KOPT-K1 (cell line): ENCODE measurements around the gene PPARA.

ENCODE experiments used
- H3K27ac ChIP-seq: fragments of 200-600 bp; sonication (generic); 2 replicates; pipeline ENCODE4 v1.5.1; 2016; ENCODE audit warnings: antibody characterized with exemption, mild to moderate bottlenecking, low read depth, low read length; ENCODE audit not compliant: poor library complexity, severe bottlenecking
- H3K36me3 ChIP-seq: fragments of 200-600 bp; sonication (generic); 2 replicates; pipeline ENCODE4 v1.5.1; 2017; ENCODE audit warnings: antibody characterized with exemption, mild to moderate bottlenecking, low read length, moderate library complexity; ENCODE audit not compliant: insufficient read depth
- H3K9me3 ChIP-seq: fragments of 200-600 bp; sonication (generic); 2 replicates; pipeline ENCODE4 v1.5.1; 2017; ENCODE audit warnings: antibody characterized with exemption, low read length, mild to moderate bottlenecking; ENCODE audit not compliant: insufficient read depth, poor library complexity, severe bottlenecking

PPARA gene

GRCh38 chr22:46109474-46110003, 40.8 kb upstream of the PPARA start:
- Histone ChIP-seq H3K27ac (no peak overlapping the region), H3K36me3 (peaks cover 67% of the 10 kb centered on the region; the same call in 1 of the 2 replicates), H3K9me3 (no peaks in the 10 kb centered on the region)

GRCh38 chr22:46110215-46110614, 40.1 kb upstream of the PPARA start:
- H3K36me3 ChIP-seq = peaks cover 63% of the 10 kb centered on the region; the same call in 1 of the 2 replicates
- H3K27ac ChIP-seq = no peak overlapping the region
- no peaks in the 10 kb centered on the region for H3K9me3 ChIP-seq

GRCh38 chr22:46111645-46112306, 38.5 kb upstream of the PPARA start:
- H3K36me3 ChIP-seq = peaks cover 47% of the 10 kb centered on the region; the same call in 1 of the 2 replicates

GRCh38 chr22:46112405-46112804, 37.9 kb upstream of the PPARA start:
- no peaks in the 10 kb centered on the region for H3K9me3 ChIP-seq
- no peak overlapping the region for H3K27ac ChIP-seq
- peaks cover 45% of the 10 kb centered on the region; the same call in 1 of the 2 replicates for H3K36me3 ChIP-seq

More at GRCh38 chr22:46111645-46112306, 38.5 kb upstream of the PPARA start:
- Histone ChIP-seq H3K9me3 (no peaks in the 10 kb centered on the region), H3K27ac (no peak overlapping the region)

- H3K9me3 ChIP-seq = no peaks in the 10 kb centered on the region
- no peak overlapping the region for H3K27ac ChIP-seq
- H3K36me3 ChIP-seq = peaks cover 45% of the 10 kb centered on the region; the same call in 1 of the 2 replicates
Observed at GRCh38 chr22:46113110-46113909, 37.0 kb upstream of the PPARA start.

- H3K27ac ChIP-seq = no peak overlapping the region
- no peaks in the 10 kb centered on the region for H3K9me3 ChIP-seq
- H3K36me3 ChIP-seq = peaks cover 38% of the 10 kb centered on the region; the same call in 1 of the 2 replicates
Observed at GRCh38 chr22:46113910-46114517, 36.3 kb upstream of the PPARA start.

GRCh38 chr22:46114518-46115387, 35.6 kb upstream of the PPARA start:
- Histone ChIP-seq H3K36me3 (peaks cover 30% of the 10 kb centered on the region; the same call in 1 of the 2 replicates), H3K27ac (no peak overlapping the region), H3K9me3 (no peaks in the 10 kb centered on the region)

GRCh38 chr22:46115388-46115678, 35.0 kb upstream of the PPARA start:
- Histone ChIP-seq H3K27ac (no peak overlapping the region), H3K36me3 (peaks cover 25% of the 10 kb centered on the region; the same call in 1 of the 2 replicates), H3K9me3 (no peaks in the 10 kb centered on the region)

- H3K27ac ChIP-seq = no peak overlapping the region
- peaks cover 19% of the 10 kb centered on the region; the same call in 1 of the 2 replicates for H3K36me3 ChIP-seq
- H3K9me3 ChIP-seq = no peaks in the 10 kb centered on the region
Observed at GRCh38 chr22:46115755-46116490, 34.4 kb upstream of the PPARA start.

- Histone ChIP-seq H3K9me3 (no peaks in the 10 kb centered on the region), H3K36me3 (peaks cover 16% of the 10 kb centered on the region; the same call in 1 of the 2 replicates), H3K27ac (no peak overlapping the region)
Observed at GRCh38 chr22:46116491-46116958, 33.8 kb upstream of the PPARA start.

GRCh38 chr22:46117206-46118199, 32.8 kb upstream of the PPARA start:
- H3K9me3 ChIP-seq = no peaks in the 10 kb centered on the region
- H3K36me3 ChIP-seq = peaks cover 6% of the 10 kb centered on the region; the same call in 1 of the 2 replicates
- H3K27ac ChIP-seq = no peak overlapping the region

GRCh38 chr22:46119093-46119728, 31.1 kb upstream of the PPARA start:
- Histone ChIP-seq H3K36me3 (no peaks in the 10 kb centered on the region; the same call in 1 of the 2 replicates), H3K27ac (no peak overlapping the region), H3K9me3 (no peaks in the 10 kb centered on the region)
